Esophagus muscularis mucosa (tissue), 4 donors: Measurements from ENCODE around the gene CLDN9.

Experiments
- EP300 ChIP-seq: sonication (generic); formaldehyde crosslinking; IDR thresholded peaks from one replicate; pipeline ENCODE4 v1.6.1; 2017; ENCODE audit warnings: antibody characterized with exemption
- POLR2A ChIP-seq: fragments of 450-650 bp; IDR thresholded peaks from one replicate; pipeline ENCODE4 v1.6.1; 2017; ENCODE audit warnings: antibody characterized with exemption, moderate library complexity, mild to moderate bottlenecking, low read depth
- POLR2AphosphoS5 ChIP-seq, 2 donors: sonication (generic); formaldehyde crosslinking; IDR thresholded peaks; one replicate each; pipeline ENCODE4 v1.6.1; 2017; ENCODE audit warnings: antibody characterized with exemption in 2 of 2
- TF ChIP-seq, protein P1 (sequence below), 3 experiments: fragments of 200-600 bp in 2 of 3; fragments of 450-650 bp in 1 of 3; sonication (generic) in 2 of 3; IDR thresholded peaks; one replicate each; pipeline ENCODE4 v1.5.1; 2017 to 2019; ENCODE audit warnings: antibody characterized with exemption in 3 of 3, mild to moderate bottlenecking in 2 of 3, moderate library complexity in 1 of 3

DNA sequence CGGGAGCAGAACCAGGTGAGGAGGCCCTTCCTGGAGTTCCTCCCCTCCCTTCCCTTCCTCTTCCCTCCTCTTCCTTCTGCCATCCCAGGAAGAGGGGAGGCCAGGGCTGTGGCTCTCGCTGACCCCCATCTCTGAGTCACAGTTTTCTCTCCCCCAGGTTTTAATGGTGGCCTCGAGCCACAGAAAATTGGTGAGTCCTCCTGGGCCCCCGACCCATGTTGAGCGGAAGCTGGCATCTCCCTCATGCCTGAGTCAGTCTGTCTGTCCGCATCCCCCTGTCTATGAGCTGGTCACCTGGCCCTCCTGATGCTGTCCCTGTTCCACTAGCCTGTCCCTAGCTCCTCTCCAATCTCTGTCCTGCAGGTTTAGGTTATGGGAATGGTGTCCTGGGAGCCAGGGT, 12.8 kb upstream of the CLDN9 start:
- TF ChIP-seq POLR2A (no peak), EP300 (no peak), POLR2AphosphoS5 (IDR thresholded peaks at IDR 0.05) (no peak)
- TF ChIP-seq, protein P1, sequence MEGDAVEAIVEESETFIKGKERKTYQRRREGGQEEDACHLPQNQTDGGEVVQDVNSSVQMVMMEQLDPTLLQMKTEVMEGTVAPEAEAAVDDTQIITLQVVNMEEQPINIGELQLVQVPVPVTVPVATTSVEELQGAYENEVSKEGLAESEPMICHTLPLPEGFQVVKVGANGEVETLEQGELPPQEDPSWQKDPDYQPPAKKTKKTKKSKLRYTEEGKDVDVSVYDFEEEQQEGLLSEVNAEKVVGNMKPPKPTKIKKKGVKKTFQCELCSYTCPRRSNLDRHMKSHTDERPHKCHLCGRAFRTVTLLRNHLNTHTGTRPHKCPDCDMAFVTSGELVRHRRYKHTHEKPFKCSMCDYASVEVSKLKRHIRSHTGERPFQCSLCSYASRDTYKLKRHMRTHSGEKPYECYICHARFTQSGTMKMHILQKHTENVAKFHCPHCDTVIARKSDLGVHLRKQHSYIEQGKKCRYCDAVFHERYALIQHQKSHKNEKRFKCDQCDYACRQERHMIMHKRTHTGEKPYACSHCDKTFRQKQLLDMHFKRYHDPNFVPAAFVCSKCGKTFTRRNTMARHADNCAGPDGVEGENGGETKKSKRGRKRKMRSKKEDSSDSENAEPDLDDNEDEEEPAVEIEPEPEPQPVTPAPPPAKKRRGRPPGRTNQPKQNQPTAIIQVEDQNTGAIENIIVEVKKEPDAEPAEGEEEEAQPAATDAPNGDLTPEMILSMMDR (IDR thresholded peaks at IDR 0.05): no peak
